Endometrial microvascular endothelial cells (primary cell): ENCODE results near the gene PIGH. TPM values are rescaled to one million over a fixed set of nuclear protein-coding genes. Genes with fewer than 3 reads are reported as not detected.
"Not testable (repeated sequence)": the region's sequence is repeated elsewhere in the genome, so short reads cannot be mapped to it uniquely, and the experiment has no call there.

Source experiments
- in situ Hi-C: cut with HindIII; loops from 2 replicates; pipeline ENCODE4 v1.10.0; 2017; ENCODE audit warnings: low sequenced_read_pairs, low pct_unique_long_range_greater_than_20kb; ENCODE audit errors: inconsistent ontology term
- total RNA-seq: library from RNA; depleted of rRNA; stranded (reverse); fragments of >200 nt; gene quantifications from one replicate; pipeline ENCODE4 v1.2.3, GENCODE V29; 2015; ENCODE audit errors: inconsistent ontology term

PIGH gene
- total RNA-seq, 1 donor from 2014 or later: 22.8 TPM

DNA sequence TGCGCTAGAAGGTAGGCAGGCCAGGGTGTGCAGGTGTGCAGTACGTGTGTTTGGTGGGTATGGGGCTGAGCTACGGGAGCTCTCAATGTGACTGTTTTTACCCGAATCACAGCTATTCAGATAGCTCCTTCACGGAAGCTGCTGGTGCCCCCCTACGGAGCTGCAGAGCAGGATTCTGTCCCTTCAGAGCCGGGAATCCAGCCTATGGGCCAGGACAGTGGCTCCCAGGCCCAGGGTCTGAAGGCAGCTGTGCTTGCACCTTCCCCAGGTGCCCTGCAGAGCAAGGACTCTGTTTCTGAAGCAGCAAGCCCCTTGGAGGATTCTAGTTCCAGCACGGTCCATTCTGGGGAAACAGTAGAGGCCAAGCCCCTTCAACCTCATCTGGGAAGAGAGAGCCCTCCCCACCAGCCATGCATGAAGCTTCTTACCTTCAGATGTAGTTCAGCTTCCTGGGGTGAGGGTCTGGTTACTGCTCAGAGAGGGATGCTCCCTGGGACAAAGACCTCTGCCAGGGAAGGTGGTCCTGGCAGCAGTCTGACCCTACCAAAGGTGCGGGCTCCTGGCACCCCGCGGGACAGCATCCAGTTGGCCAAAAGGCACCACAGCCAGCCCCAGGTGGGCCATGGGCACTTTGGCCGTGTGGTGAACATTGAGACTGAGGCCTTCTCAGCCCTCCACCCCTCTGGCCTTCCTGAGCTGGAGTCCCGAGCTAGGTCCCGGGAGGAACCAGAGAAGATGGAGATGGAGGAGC, 37.9 kb downstream of the PIGH start:
- in situ Hi-C loops: no loop called here

DNA sequence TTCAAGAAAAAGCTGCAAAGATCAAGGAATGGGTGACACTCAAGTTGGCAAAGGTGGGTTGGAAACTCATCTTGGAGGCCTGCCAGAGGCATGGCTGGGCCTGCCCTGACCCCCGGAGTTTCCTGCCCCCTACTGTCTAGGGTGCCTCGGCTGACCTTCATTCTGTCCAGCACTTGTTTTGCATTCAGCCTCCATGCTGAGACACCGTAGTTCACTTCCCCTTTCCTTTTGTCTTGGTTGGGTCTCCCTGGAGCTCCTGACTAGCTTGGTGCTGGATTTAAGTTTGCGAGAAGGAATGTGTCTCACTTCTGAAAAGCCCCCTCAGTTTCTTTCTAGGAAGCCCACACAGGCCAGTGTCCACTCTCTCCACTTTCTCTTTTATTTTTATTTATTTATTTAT, 40.4 kb downstream of the PIGH start:
- in situ Hi-C loops: no loop called here

DNA sequence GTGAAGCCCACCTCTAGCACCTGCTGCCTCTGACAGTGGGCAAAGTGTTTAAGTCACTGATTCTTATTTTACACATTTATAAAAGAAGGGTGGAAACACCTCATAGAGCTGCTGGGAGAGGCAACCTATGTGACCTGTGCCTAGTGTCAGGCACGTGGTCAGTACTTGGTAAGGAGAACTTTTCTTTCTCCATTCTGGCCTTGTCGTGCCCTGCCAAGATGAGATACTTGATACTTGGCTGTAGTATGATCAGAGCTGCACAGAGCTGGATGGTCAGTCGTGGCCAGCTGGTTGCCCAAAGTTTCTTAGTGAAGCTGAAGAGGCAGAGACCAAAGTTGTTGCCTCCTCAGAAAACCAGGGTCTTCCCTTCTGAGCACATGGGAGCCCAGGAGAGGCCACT, 42.4 kb downstream of the PIGH start:
- in situ Hi-C loops: no loop called here

DNA sequence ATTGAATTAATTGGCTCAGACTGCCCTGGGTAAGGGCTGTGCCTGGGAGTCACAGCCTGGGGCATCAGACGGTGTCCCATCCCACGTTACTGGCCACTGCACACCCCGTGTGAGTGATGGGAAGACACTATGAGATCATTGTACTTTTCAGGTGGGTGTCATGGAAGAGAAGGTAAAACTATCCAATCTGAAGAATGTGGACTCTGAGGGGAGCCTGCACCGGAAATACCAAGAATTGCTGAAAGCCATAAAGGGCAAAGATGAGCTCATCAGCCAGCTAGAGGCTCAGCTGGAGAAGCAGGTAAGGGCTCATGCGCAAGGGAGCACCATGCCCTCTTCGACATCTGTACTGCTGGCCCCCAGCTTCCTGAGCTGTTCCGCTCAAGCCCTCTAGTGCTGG, 43.0 kb downstream of the PIGH start:
- in situ Hi-C loops: no loop called here

DNA sequence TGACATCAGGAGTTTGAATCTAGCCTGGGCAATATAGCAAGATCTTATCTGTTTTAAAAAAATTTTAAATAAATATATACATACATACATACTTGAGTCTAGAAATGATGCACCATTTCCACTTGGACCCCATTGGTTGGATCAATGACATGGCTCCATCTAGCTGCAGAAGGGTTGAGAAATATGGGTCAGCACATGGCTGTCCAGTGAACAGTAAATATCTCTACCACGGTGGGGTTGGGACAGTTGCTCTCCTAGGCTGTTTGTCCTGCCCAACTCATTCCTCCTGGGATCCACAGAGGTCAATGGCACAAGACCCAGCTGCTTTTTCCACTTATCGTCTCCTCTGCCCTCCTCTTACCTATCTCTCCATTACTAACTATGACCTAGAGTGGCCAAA, 43.4 kb downstream of the PIGH start:
- in situ Hi-C loops: no loop called here

DNA sequence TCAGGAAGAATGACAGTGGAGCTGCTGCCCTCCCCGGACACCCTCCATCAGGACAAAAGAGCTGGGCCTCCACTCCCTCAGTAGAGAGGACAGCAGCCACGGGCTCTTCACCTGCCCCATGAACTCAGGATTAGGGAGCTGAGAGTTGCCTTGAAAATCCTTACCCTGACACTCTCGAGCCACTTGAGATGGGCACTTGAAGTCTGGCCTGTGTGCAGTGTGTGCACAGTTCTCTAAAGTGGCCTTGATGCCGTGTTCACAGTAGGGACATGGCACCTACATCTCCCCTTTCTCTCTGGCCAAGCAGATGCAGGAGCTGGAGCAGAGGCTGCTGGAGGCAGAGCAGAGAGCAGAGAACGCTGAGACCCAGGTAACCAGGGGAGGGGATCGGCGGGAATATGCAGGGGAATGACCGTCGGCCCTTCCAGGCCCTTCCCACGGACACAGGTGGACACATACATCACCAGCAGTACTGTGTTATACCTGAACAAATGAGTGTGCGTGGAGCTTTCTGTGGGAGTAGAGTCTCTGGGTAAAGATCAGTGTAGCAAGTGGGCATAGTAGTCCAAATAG, 44.5 kb downstream of the PIGH start:
- in situ Hi-C loops: no loop called here

DNA sequence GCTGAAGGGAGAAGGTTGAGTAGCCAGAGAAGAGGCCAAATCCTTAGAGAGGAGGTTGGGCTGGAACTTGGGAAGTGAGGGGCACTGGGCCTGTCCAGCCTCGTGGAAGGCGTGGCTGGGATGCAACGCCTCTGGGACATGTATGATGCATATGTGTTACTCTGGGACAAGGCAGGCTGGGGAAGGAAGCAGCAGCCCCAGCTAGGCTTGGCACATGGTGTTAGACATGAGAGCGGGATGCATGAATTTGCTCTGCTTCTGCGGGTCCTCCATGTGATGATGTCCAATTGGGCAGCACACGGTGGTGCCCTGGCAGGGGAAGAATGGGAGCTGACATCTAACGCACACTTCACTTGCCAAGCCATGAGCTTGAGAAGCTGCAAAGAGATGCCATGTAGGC, 45.7 kb downstream of the PIGH start:
- in situ Hi-C loops: no loop called here

DNA sequence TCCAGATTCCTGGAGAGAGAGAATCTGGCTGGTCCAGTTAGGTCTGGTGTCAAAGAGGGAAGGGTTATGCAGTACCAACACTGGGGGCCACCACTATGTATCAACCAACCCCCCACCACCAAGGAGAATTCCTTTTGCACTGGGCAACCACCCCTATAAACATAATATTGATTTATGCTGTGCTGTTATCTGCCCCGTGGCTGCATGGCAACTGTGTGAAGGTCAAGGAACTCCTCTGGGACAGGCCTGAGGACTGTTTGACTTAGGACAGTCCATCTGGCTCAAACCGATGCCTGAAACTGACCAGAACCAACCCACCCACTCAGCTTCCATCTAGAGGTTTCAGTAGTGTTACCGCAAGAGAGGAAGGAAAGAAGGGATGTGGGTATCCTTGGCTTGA, 46.5 kb downstream of the PIGH start:
- in situ Hi-C loops: no loop called here

DNA sequence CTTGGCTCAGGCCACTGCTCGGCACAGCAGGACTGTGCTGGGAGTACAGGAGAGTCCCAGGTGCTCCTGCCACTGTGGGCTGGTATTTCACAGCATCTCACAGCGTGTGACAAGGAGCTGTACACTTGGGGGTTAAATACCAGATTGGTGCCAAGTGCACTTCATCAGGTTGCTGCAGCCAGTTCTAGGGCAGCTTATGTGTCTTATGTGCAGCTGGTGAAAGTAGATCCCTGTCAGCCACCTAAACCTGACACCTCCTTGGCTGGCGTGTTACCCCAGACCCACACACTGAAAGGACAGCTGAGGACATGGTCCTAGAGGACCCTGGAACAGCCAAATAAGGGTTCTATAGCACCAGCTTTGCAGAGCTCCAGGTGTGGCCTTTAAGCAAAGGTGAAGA, 48.1 kb downstream of the PIGH start:
- in situ Hi-C loops: no loop called here

DNA sequence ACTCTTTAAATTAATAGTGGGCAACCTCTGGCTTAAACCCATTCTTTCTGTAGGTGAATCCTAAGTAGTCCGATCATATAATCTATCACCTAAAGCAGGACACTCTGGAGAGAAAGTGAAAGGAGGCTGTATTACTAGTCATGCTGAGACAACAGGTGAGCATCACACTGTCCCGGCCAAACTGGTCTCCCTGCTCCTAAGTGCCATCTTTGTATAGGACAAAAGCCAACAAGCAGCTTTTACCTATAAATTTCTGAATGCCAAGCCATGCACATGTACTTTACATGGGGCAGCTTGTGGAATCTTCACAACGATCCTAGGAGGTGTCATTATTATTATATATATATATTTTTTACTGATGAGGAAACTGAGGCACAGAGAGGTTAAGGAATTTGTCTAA, 48.9 kb downstream of the PIGH start:
- in situ Hi-C loops: no loop called here

DNA sequence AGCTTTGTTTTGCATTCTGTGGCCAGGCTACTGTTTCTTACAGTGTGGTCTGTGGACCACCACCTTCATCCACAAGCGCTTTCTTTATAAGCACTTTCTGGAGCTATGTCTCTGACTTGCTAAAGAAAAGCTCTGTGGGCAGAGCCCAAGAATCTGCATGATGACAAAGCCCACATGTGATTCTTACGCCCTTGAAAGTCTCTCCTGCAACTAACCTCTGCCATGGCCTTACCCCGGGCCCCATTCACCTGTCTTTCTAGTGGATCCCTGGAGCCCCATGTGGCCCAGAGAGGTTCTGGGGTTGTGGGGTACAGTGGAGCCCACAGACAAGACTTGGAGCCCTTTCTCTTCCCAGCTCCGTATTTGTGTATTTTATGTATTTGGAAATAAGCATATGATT, 50.3 kb downstream of the PIGH start:
- in situ Hi-C loops: no loop called here

DNA sequence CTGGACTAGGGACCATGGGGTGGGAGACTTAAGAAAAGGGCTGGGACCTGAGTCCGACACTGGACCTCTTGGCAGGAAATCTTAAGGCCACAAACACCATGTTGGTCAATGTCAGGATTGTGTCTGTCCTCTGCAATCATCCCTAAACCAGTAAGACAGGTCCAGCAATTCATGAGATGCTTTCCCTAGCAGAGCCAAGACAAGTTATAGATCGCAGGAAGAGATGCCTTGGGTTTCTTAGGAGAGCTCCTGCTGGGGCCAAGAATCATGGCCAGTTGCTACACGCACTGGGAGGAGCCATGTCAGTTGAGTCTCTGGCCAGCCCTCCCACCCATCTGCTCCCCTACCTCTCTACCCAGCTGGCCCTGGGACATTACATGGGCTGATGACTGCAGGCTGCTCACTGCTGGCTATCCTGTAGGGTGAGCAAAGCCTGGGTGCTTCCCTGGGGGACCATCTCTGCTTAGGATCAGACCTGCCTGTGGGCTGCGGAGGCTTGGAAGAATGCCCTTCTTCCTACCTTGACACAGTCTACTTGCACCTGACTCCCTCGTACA, 52.8 kb downstream of the PIGH start:
- in situ Hi-C loops: no loop called here

DNA sequence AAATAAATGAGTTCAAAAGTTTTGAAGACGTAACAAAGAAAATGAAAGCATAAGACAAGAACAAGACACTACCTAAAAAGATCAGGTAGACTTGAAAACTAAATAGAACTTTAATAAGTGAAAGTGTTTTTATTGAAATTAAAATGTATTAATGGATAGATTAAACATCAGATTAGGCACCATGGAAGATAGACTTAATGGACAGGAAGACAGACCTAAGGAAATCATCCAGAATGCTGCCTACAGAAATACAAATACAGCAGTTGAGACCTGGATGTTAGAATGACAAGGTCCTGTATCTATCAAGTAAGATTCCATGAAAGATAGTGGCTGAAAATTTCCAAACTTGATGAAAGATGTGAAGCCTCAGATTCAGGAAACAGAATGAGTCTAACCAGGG, 55.5 kb downstream of the PIGH start:
- in situ Hi-C loops: no loop called here

DNA sequence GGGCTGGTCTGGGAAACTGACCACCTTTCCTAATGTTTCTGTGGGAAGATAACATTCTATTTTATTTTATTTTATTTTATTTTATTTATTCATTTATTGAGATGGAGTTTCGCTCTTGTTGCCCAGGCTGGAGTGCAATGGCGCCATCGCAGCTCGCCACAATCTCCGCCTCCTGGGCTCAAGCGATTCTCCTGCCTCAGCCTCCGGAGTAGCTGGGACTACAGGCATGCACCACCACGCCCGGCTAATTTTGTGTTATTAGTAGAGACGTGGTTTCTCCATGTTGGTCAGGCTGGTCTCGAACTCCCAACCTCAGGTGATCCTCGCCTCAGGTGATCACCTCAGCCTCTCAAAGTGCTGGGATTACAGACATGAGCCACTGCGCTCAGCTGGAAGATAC, 57.4 kb downstream of the PIGH start:
- in situ Hi-C loops: not testable (repeated sequence)

DNA sequence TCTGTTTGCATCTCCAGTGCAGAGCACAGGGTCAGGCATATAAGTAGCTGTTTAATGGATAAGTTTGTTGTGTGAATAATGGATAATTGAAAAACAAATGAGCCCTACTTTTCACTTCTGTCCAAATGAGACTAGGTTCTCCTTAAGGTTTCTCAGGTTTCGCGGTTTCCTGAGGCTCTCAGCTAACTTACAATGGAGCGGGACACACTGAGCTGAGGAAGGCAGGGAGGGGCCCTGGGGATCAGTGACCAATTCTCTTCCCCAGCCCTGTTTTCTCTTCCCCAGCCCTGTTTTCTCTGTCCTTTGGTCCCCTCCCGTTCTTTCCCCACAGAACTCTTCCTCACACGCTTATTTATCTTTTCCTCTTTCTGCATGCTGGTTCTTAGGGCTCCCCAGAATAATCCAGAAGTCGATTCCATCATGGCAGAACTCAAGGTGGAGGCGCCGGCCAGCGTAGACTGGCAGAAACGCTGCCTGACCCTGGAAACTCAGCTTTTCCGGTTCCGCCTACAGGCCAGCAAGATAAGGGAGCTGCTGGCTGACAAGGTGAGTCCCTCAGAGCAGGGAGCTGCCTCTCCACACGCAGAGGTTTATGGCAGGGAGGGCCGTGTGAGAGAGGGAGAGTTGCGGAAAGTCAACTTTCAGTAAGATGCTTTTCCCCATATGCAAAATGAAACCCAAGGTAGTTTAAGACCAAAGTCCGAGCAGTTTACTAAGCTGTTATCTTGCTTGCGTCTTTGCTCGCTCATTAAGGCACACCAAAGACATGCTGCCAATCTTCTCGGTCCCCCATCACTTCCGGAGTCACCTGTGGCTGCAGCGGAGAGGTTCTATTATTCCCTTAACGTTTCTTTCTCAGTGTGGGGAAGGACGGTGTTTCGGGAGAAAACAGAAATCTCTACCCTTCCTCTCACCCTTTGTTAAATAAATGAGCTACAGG, 58.4 kb downstream of the PIGH start:
- in situ Hi-C loops: no loop called here

Other genes starting within 250 kb of the PIGH start
- 73.7 TPM for gene ATP6V1D, start 240.5 kb downstream of the PIGH start, total RNA-seq
- gene EIF2S1, start 239.9 kb downstream of the PIGH start, total RNA-seq: 227 TPM
- gene PLEK2, start 188.1 kb downstream of the PIGH start, total RNA-seq: 51.5 TPM
- 4.5 TPM for gene TMEM229B, start 111.5 kb downstream of the PIGH start, total RNA-seq
- gene PLEKHH1, start 67.0 kb downstream of the PIGH start, total RNA-seq: 3.6 TPM
- gene ARG2, start 19.7 kb upstream of the PIGH start, total RNA-seq: 29.2 TPM
- gene VTI1B, start 74.4 kb upstream of the PIGH start, total RNA-seq: 39.6 TPM
- 92.6 TPM for gene RDH11, start 95.5 kb upstream of the PIGH start, total RNA-seq
- not detected for gene RDH12, start 101.6 kb upstream of the PIGH start, total RNA-seq
- gene ZFYVE26, start 216.3 kb upstream of the PIGH start, total RNA-seq: 20.9 TPM
- gene RAD51B, start 219.5 kb upstream of the PIGH start, total RNA-seq: 16.4 TPM